Erythroblast (primary cell): Measurements from ENCODE around the gene ST6GALNAC4.

ENCODE experiments used
- GATA1 ChIP-seq: IDR thresholded peaks from 2 replicates; pipeline ENCODE4 v1.6.1; 2011; ENCODE audit warnings: low read depth, mild to moderate bottlenecking, control low read depth, low read length, moderate library complexity
- POLR2A ChIP-seq: IDR thresholded peaks from 2 replicates; pipeline ENCODE4 v1.6.1; 2011; ENCODE audit warnings: mild to moderate bottlenecking, low read length

GRCh38 chr9:127899128-127899943 is 17.5 kb downstream of the ST6GALNAC4 start, which contains the start of gene ST6GALNAC6:
- TF ChIP-seq POLR2A, result peak; percentile 52
- TF ChIP-seq GATA1, result no peak
